ENCODE results near the gene PCGF3.

PCGF3 gene

GRCh38 chr4:703336-704197 lies 2.1 kb upstream of the PCGF3 start:
- TF ChIP-seq CTCF (IDR thresholded peaks at IDR 0.05): no peak

GRCh38 chr4:704198-704891 lies 1.3 kb upstream of the PCGF3 start:
- TF ChIP-seq CTCF (IDR thresholded peaks at IDR 0.05): no peak

- no peak for TF ChIP-seq CTCF (IDR thresholded peaks at IDR 0.05)
Observed at GRCh38 chr4:704971-705277, 708 bp upstream of the PCGF3 start.

GRCh38 chr4:706834-707598 lies 1.4 kb downstream of the PCGF3 start:
- TF ChIP-seq CTCF (IDR thresholded peaks at IDR 0.05): no peak

- no peak for TF ChIP-seq CTCF (IDR thresholded peaks at IDR 0.05)
Observed at GRCh38 chr4:707929-708630, 2.4 kb downstream of the PCGF3 start.

GRCh38 chr4:708631-708933 lies 3.0 kb downstream of the PCGF3 start:
- no peak for TF ChIP-seq CTCF (IDR thresholded peaks at IDR 0.05)

- no peak for TF ChIP-seq CTCF (IDR thresholded peaks at IDR 0.05)
Observed at GRCh38 chr4:709348-709747, 3.7 kb downstream of the PCGF3 start.

All from LNCAP (cell line).